ENCODE measurements around the gene MORN1.

The MORN1 gene

DNA sequence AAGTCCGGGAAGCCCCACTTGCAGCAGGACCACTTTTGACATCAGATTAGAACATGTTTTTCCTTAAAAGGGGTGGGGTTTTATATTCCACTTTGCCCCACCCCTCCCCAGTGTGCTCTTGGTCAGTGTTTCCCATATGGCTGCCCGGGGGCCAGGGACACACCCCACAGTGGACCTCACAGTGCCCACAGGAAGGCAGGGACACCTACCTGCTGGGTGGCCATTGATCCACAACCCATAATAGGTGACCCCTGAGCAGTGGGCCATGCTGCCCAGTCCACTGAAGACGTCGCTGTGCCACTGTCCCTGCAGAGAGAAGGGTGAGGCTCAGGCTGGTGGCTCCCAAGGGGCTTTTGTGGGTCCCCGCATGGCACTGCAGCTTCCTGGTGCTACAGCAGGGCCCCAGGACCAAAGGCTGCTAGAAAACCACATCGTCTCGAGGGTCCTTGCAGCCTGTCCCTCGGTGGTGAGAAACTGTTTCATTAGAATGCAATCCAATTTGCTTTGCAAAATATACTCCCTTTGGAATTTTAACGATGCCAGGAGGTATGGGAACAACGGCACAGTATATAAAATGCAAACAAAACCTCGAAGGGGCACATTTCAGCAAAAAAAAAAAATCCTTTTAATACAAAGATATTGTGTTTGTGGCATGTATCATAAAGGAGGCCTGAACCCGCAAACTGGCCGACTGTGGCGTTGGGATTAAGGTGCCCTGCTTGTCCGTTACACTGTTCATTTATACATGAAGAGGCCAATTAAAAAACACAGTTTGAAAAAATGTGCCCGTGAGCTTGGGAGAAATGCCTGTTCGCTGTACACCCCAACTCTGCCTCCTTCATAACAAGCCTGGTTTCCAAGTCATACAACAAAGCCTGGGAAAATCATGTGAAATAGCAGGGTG, 16.9 kb downstream of the MORN1 start:
- no peak for DNase-seq (ENCODE audit: low read depth in 3 of 3)

- DNase-seq (ENCODE audit: low read depth in 3 of 3), result no peak
These were observed 17.7 kb downstream of the MORN1 start for GRCh38 chr1:2373551-2374251.

DNA sequence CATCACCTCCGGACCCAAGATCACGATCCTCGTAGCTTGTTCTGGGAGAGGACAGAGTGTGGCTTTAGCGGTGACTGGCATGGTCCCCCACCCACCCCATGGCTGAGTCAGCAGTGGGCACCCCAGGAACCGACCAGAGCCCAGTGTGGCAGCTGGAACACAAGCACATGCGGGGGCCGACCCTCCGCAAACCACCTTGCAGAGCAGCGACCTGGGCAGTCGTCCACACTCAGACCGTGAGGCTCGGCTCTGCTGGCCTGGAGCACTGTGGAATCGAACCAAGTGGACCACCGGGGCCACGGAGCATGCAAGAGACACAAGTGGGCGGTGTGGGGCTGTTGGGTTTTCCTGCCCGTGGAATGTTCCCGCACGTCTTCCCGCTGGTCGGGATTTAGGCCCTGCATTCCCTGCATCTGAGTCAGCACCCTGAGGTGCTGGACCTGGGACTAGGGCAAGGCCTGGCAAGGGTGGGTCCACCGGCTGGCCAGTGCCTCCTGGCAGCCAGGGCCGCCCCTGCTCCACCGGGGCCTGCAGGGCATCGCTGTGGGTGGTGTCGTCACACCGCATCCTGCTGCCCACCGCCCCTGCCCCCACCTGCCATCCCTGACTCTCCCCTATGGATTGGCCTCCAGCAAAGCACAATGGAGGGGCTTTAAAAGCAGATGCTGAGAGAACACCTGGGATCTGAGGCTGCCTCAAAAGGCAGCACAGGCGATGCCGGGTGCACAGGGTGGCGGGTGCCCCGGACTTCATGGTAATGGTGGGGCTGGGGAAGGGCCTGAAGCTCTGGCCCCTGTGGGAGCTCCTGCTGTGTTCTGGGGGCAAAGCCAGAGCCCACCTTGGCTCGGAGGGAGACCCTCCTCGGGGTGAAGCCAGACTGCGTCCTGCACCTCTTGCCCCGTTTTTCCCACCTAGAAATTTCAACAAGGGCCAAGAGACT, 18.5 kb downstream of the MORN1 start:
- DNase-seq (ENCODE audit: low read depth in 3 of 3), result no peak

GRCh38 chr1:2368053-2368744, 23.2 kb downstream of the MORN1 start:
- DNase-seq (ENCODE audit: low read depth in 3 of 3), result no peak

- DNase-seq (ENCODE audit: low read depth in 3 of 3), result no peak
These were observed 27.4 kb downstream of the MORN1 start for GRCh38 chr1:2363847-2364513.

DNA sequence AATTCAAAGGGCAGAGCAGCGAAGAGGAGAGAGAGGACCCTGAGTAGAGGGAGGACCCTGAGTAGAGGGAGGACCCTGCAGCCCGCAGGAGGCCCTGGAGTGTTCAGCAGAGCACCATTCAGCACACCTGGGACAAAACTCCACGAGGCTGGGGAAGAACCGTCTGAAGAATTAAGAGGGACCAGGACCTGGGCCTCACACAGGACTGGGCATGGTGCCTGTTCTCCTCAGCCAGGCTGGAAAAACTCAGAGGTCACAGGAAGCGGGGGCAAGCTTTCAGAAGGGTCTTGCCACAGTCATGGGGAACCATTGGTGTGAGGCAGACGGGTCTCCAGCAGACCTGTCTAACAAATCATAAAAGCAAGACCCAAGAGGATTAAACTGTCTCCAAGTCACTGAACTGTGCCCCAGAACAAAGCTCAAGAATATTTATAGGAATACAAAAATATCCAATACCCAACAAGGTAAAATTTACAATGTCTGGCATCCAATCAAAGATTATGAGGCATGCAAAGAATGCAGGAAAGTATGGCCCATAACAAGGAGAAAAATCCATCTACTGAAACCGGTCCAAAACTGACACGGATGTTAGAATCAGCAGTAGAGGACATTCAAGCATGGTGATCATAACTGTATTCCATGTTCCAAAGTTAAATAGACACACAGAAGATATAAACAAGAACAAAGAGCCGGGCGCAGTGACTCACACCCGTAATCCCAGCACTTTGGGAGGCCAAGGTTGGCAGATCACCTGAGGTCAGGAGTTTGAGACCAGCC, 30.6 kb downstream of the MORN1 start:
- DNase-seq (ENCODE audit: low read depth in 3 of 3), result no peak

GRCh38 chr1:2358651-2359640, 32.4 kb downstream of the MORN1 start:
- no peak for DNase-seq (ENCODE audit: low read depth in 3 of 3)

DNA sequence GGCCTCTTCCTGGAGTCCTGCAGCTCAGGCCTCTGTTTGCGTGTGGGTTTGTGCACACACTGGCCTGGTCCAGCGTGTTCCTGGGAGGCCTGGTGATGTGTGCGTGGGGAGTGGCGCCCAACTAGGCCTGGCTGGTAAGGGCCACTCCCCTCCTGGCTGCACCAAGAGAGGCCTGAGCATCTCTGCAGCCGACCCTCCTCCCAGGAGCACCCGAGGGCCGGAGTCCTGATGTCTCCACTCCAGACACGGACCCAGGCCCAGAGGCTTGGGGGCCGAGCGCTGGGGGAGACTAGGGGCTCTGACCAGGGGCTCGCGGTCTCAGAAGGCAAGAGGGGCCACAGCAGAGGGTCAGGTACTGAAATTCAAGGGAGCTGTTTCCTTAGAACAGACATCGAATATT, 33.3 kb downstream of the MORN1 start:
- DNase-seq (ENCODE audit: low read depth in 3 of 3), result no peak

- DNase-seq (ENCODE audit: low read depth in 3 of 3), result no peak
These were observed 34.2 kb downstream of the MORN1 start for GRCh38 chr1:2356911-2357845.

DNA sequence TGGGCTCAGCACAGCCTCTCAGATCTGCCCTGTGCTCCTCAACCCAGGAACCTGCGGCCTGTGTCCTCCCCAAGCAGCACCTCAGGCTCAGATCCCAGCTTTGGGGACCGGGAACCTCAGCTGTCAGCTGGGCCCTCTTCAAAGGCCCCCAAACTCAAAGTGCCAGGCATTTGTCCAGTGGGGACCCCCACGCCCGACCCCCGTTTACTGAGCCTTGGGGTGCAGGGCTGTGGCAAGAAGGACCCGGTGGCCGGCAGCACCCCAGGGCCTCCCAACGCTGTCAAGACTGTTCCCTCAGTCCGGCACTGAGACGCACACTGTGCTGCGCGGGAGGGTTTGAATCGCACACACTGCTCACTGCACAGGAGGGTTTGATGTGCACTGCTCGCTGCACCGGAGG, 35.0 kb downstream of the MORN1 start:
- DNase-seq (ENCODE audit: low read depth in 3 of 3), result no peak

- no peak for DNase-seq (ENCODE audit: low read depth in 3 of 3)
These were observed 35.7 kb downstream of the MORN1 start for GRCh38 chr1:2355373-2356261.

GRCh38 chr1:2354511-2355372, 36.6 kb downstream of the MORN1 start:
- no peak for DNase-seq (ENCODE audit: low read depth in 3 of 3)

GRCh38 chr1:2353551-2354438, 37.6 kb downstream of the MORN1 start:
- no peak for DNase-seq (ENCODE audit: low read depth in 3 of 3)

DNA sequence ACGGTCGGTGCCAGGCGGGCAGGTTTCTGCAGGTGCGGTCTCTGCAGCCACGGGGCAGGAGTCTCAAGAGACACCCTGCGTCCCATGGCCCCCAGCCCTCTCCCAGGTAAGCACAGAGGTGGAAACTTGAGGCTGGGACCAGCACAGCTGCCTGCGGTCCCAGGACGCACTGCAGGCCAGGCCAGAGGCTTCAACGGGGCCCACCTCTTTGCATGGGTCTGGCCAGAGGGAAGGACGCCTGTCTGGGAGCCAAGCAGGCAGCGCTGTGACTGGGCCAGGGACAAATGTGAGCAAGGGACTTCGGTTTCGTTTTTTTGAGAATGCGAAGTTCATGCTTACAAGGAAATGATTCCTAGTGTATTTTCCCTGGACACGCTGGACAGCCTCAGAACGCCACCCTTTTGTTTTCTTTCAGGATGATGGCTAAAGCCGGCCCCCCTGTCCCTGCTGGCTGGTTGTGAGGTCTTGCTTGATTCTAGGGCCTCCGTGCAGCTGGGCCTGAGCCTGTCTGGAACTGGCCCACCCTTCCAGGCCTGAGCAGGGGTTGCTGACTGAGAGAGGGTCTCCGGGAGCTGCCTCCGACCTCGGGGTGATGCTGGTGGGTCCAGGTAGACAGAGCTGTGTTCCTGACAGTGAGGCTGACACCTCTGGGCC, 38.3 kb downstream of the MORN1 start:
- no peak for DNase-seq (ENCODE audit: low read depth in 3 of 3)
